GM21737 (cell line): Measurements from ENCODE around the gene GPR4.

Experiments used
- ATAC-seq: cut with Tn5 transposase; IDR thresholded peaks from one replicate; pipeline ENCODE4 v1.9.1; 2021; ENCODE audit warnings: mild to moderate bottlenecking, moderate library complexity; ENCODE audit not compliant: unreplicated experiment

GPR4 gene

GRCh38 chr19:45590300-45591003 lies 11.6 kb downstream of the GPR4 start:
- ATAC-seq, result no peak

- ATAC-seq, result no peak
Measured at GRCh38 chr19:45589768-45590167, 12.2 kb downstream of the GPR4 start.

- ATAC-seq, result no peak
Measured at GRCh38 chr19:45587873-45588272, 14.1 kb downstream of the GPR4 start.

- no peak for ATAC-seq
Measured at GRCh38 chr19:45585158-45585577, 16.8 kb downstream of the GPR4 start.

- peak; percentile 87 for ATAC-seq
Measured at GRCh38 chr19:45584332-45585157, 17.5 kb downstream of the GPR4 start, which contains the start of gene OPA3. OPA3 (minus strand) TSS chr19:45584802; CDS start chr19:45584764, 38 bp downstream.

- no peak for ATAC-seq
Measured at GRCh38 chr19:45581576-45581975, 20.4 kb downstream of the GPR4 start.

GRCh38 chr19:45578861-45579260 lies 23.2 kb downstream of the GPR4 start:
- ATAC-seq, result no peak

GRCh38 chr19:45577111-45577905 lies 24.7 kb downstream of the GPR4 start:
- ATAC-seq, result no peak

- no peak for ATAC-seq
Measured at GRCh38 chr19:45576682-45577081, 25.3 kb downstream of the GPR4 start.

- ATAC-seq, result no peak
Measured at GRCh38 chr19:45575216-45575615, 26.8 kb downstream of the GPR4 start.

- no peak for ATAC-seq
Measured at GRCh38 chr19:45574526-45574925, 27.5 kb downstream of the GPR4 start.

GRCh38 chr19:45571457-45572220 lies 30.4 kb downstream of the GPR4 start:
- no peak for ATAC-seq

GRCh38 chr19:45569619-45570421 lies 32.2 kb downstream of the GPR4 start:
- ATAC-seq, result no peak

- no peak for ATAC-seq
Measured at GRCh38 chr19:45568732-45569131, 33.3 kb downstream of the GPR4 start.

GRCh38 chr19:45567609-45568008 lies 34.4 kb downstream of the GPR4 start:
- no peak for ATAC-seq

GRCh38 chr19:45564131-45564780 lies 37.8 kb downstream of the GPR4 start:
- no peak for ATAC-seq

- no peak for ATAC-seq
Measured at GRCh38 chr19:45560686-45561085, 41.3 kb downstream of the GPR4 start.

- no peak for ATAC-seq
Measured at GRCh38 chr19:45560038-45560437, 42.0 kb downstream of the GPR4 start.

- ATAC-seq, result no peak
Measured at GRCh38 chr19:45558399-45558878, 43.6 kb downstream of the GPR4 start.
